H9 (cell line): ENCODE measurements around the gene MAGEA2B. TPM values are rescaled to one million over a fixed set of nuclear protein-coding genes. Genes with fewer than 3 reads are reported as not detected.
"Not testable (repeated sequence)": the region's sequence is repeated elsewhere in the genome, so short reads cannot be mapped to it uniquely, and the experiment has no call there.

ENCODE experiments used
- DNase-seq: peaks from one replicate; pipeline ENCODE4 v3.0.0-alpha.2; 2017
- H2AFZ ChIP-seq: one replicate; pipeline ENCODE4 v1.6.1; 2013; ENCODE audit warnings: mild to moderate bottlenecking, low read length, control low read depth, moderate library complexity
- H2AK5ac ChIP-seq: 2 replicates; pipeline ENCODE4 v1.6.1; 2013; ENCODE audit warnings: low read length, control low read depth, mixed read lengths; ENCODE audit not compliant: insufficient read length
- H2BK120ac ChIP-seq: one replicate; pipeline ENCODE4 v1.6.1; 2013; ENCODE audit warnings: low read depth, mild to moderate bottlenecking, low read length, control low read depth, inconsistent platforms; ENCODE audit not compliant: poor library complexity, severe bottlenecking
- H2BK12ac ChIP-seq: 2 replicates; pipeline ENCODE4 v1.6.1; 2013; ENCODE audit warnings: low read length, control low read depth, mixed read lengths, low read depth; ENCODE audit not compliant: insufficient read length
- H2BK15ac ChIP-seq: 2 replicates; pipeline ENCODE4 v1.6.1; 2013; ENCODE audit warnings: low read depth, low read length, control low read depth
- H2BK20ac ChIP-seq: one replicate; pipeline ENCODE4 v1.6.1; 2013; ENCODE audit warnings: low read depth, mild to moderate bottlenecking, low read length, control low read depth, inconsistent platforms; ENCODE audit not compliant: poor library complexity, severe bottlenecking
- H2BK5ac ChIP-seq: 2 replicates; pipeline ENCODE4 v1.6.1; 2013; ENCODE audit warnings: low read length, control low read depth, mixed read lengths; ENCODE audit not compliant: insufficient read length
- H3K14ac ChIP-seq: 2 replicates; pipeline ENCODE4 v1.6.1; 2013; ENCODE audit warnings: low read length, control low read depth; ENCODE audit not compliant: insufficient read depth
- H3K18ac ChIP-seq: 2 replicates; pipeline ENCODE4 v1.6.1; 2013; ENCODE audit warnings: low read depth, mild to moderate bottlenecking, mixed read lengths, low read length, control low read depth; ENCODE audit not compliant: insufficient read length
- H3K23ac ChIP-seq: 2 replicates; pipeline ENCODE4 v1.6.1; 2013; ENCODE audit warnings: low read length, control low read depth, mixed read lengths, low read depth; ENCODE audit not compliant: insufficient read length
- H3K23me2 ChIP-seq: 2 replicates; pipeline ENCODE4 v1.6.1; 2013; ENCODE audit warnings: low read depth, mild to moderate bottlenecking, mixed read lengths, low read length, control low read depth; ENCODE audit not compliant: insufficient read length, poor library complexity, severe bottlenecking
- H3K27ac ChIP-seq: 2 replicates; pipeline ENCODE4 v1.5.1; 2013; ENCODE audit warnings: low read length, control low read depth, mixed read lengths, low read depth; ENCODE audit not compliant: insufficient read length
- H3K27me3 ChIP-seq: 2 replicates; pipeline ENCODE4 v1.6.1; 2013; ENCODE audit warnings: low read length, control low read depth, inconsistent platforms; ENCODE audit not compliant: insufficient read depth
- H3K4ac ChIP-seq: 2 replicates; pipeline ENCODE4 v1.6.1; 2013; ENCODE audit warnings: low read depth, mild to moderate bottlenecking, control low read depth, inconsistent platforms, low read length, moderate library complexity
- H3K4me1 ChIP-seq: 2 replicates; pipeline ENCODE4 v1.6.1; 2013; ENCODE audit warnings: low read length, control low read depth, inconsistent platforms; ENCODE audit not compliant: insufficient read depth
- H3K4me2 ChIP-seq: 2 replicates; pipeline ENCODE4 v1.6.1; 2013; ENCODE audit warnings: low read length, control low read depth, mixed read lengths; ENCODE audit not compliant: insufficient read length, insufficient read depth
- H3K56ac ChIP-seq: 2 replicates; pipeline ENCODE4 v1.6.1; 2013; ENCODE audit warnings: low read depth, mild to moderate bottlenecking, mixed read lengths, low read length, control low read depth; ENCODE audit not compliant: insufficient read length
- H3K79me1 ChIP-seq: 2 replicates; pipeline ENCODE4 v1.6.1; 2013; ENCODE audit warnings: low read depth, mild to moderate bottlenecking, moderate library complexity, low read length, control low read depth, inconsistent platforms; ENCODE audit not compliant: insufficient read depth, poor library complexity, severe bottlenecking
- H3K79me2 ChIP-seq: 2 replicates; pipeline ENCODE4 v1.6.1; 2013; ENCODE audit warnings: low read length, control low read depth, inconsistent platforms; ENCODE audit not compliant: insufficient read depth
- H3K9ac ChIP-seq: 2 replicates; pipeline ENCODE4 v1.6.1; 2013; ENCODE audit warnings: low read length, control low read depth, mixed read lengths; ENCODE audit not compliant: insufficient read length; ENCODE audit errors: extremely low read depth
- H3K9me3 ChIP-seq: one replicate; pipeline ENCODE4 v1.6.1; 2013; ENCODE audit warnings: low read depth, low read length, inconsistent platforms; ENCODE audit not compliant: control insufficient read depth
- H3T11ph ChIP-seq: one replicate; pipeline ENCODE4 v1.6.1; 2013; ENCODE audit warnings: mild to moderate bottlenecking, low read length, control low read depth, inconsistent platforms
- H4K20me1 ChIP-seq: one replicate; pipeline ENCODE4 v1.6.1; 2013; ENCODE audit not compliant: control insufficient read depth, insufficient read length, insufficient read depth
- H4K5ac ChIP-seq: 2 replicates; pipeline ENCODE4 v1.6.1; 2013; ENCODE audit warnings: low read depth, mild to moderate bottlenecking, mixed read lengths, low read length, control low read depth; ENCODE audit not compliant: insufficient read length
- H4K8ac ChIP-seq: replicated peaks from 2 replicates; pipeline ENCODE4 v1.6.1; 2013; ENCODE audit warnings: low read length, control low read depth, mixed read lengths, low read depth; ENCODE audit not compliant: insufficient read length
- H4K91ac ChIP-seq: 2 replicates; pipeline ENCODE4 v1.6.1; 2013; ENCODE audit warnings: low read depth, mild to moderate bottlenecking, moderate library complexity, mixed read lengths, low read length, control low read depth; ENCODE audit not compliant: insufficient read length
- H3K27ac Mint-ChIP-seq, 3 experiments: 2 replicates in 2 of 3; 3 replicates in 1 of 3; pipeline ENCODE4 v1.8.0; 2020 to 2021; ENCODE audit warnings: mixed read lengths in 3 of 3, mild to moderate bottlenecking in 1 of 3, moderate library complexity in 1 of 3
- H3K27me3 Mint-ChIP-seq: 2 replicates; pipeline ENCODE4 v1.8.0; 2021; ENCODE audit warnings: low read depth, mild to moderate bottlenecking, moderate library complexity, mixed read lengths
- H3K36me3 Mint-ChIP-seq, 3 experiments: 2 replicates in 2 of 3; 3 replicates in 1 of 3; pipeline ENCODE4 v1.8.0; 2020 to 2021; ENCODE audit warnings: low read depth in 3 of 3, mixed read lengths in 3 of 3; ENCODE audit not compliant: insufficient read depth in 1 of 3
- H3K4me1 Mint-ChIP-seq, 2 experiments: 2 replicates each; pipeline ENCODE4 v1.8.0; 2020; ENCODE audit warnings: mixed read lengths in 2 of 2
- H3K4me3 Mint-ChIP-seq, 2 experiments: 2 replicates in 1 of 2; 3 replicates in 1 of 2; pipeline ENCODE4 v1.8.0; 2020 to 2021; ENCODE audit warnings: mild to moderate bottlenecking in 2 of 2, mixed read lengths in 2 of 2, moderate library complexity in 1 of 2
- H3K9me3 Mint-ChIP-seq, 2 experiments: 2 replicates in 1 of 2; 3 replicates in 1 of 2; pipeline ENCODE4 v1.8.0; 2020; ENCODE audit warnings: mild to moderate bottlenecking in 2 of 2, mixed read lengths in 2 of 2, moderate library complexity in 1 of 2
- CTCF ChIP-seq: fragments of 200-600 bp; sonication (generic); conservative IDR thresholded peaks from 3 replicates; pipeline ENCODE4 v1.8.0; 2021; ENCODE audit warnings: antibody characterized with exemption, mild to moderate bottlenecking
- WGBS: extraction: QIAGEN DNeasy Blood & Tissue Kit; methylation state at CpG from one replicate; pipeline ENCODE4 v1.1.7; 2013; ENCODE audit warnings: missing lambda C conversion rate, low lambda C conversion rate, mixed read lengths; ENCODE audit not compliant: insufficient read length; ENCODE audit errors: extremely low coverage; 5-methylcytosine and 5-hydroxymethylcytosine counted together
- total RNA-seq: library from RNA; stranded (reverse); gene quantifications from 2 replicates; pipeline ENCODE4 v1.2.1, GENCODE V29; 2021

MAGEA2B gene
- total RNA-seq, 1 experiment from 2014 or later, result not detected

- H3K4me2 ChIP-seq, result no peak overlapping the region
- H2AK5ac ChIP-seq, result no peak overlapping the region
- no peaks in the 10 kb centered on the region for H3K79me2 ChIP-seq
- no peak overlapping the region for H2BK5ac ChIP-seq
- peaks cover 61 to 75% of the 10 kb centered on the region in 2 experiments for H3K9me3 Mint-ChIP-seq
- no peaks in the 10 kb centered on the region for H3K79me1 ChIP-seq
- H2AFZ ChIP-seq, result no peak overlapping the region
- H2BK120ac ChIP-seq, result no peak overlapping the region
- no peak overlapping the region for H3T11ph ChIP-seq
- no peak overlapping the region for H4K8ac ChIP-seq
- no peak overlapping the region for H3K56ac ChIP-seq
- no peak overlapping the region for H3K27ac ChIP-seq
- H3K4me1 Mint-ChIP-seq, result no peaks in the 10 kb centered on the region
- peaks cover 9% of the 10 kb centered on the region for H3K27me3 Mint-ChIP-seq
- H3K4me3 Mint-ChIP-seq, result no peak overlapping the region
- H2BK20ac ChIP-seq, result no peak overlapping the region
- no peak overlapping the region for H4K91ac ChIP-seq
- no peak overlapping the region for H2BK15ac ChIP-seq
- no peak overlapping the region for H3K9ac ChIP-seq
- H3K14ac ChIP-seq, result no peak overlapping the region
- H3K27ac Mint-ChIP-seq, result no peak overlapping the region
- H3K9me3 ChIP-seq, result peaks cover 13% of the 10 kb centered on the region
- peaks cover 0 to 2% (median 1%) of the 10 kb centered on the region in 3 experiments; a peak in 3 of 7 replicates for H3K36me3 Mint-ChIP-seq
- no peaks in the 10 kb centered on the region for H3K23me2 ChIP-seq
- no peaks in the 10 kb centered on the region for H3K4me1 ChIP-seq
- H3K23ac ChIP-seq, result no peak overlapping the region
- no peak overlapping the region for H2BK12ac ChIP-seq
- no peaks in the 10 kb centered on the region for H3K27me3 ChIP-seq
- no peak overlapping the region for H4K5ac ChIP-seq
- WGBS, result no CpG with 5 or more reads among the region's 5 CpGs
- no peak for DNase-seq
- H3K18ac ChIP-seq, result no peak overlapping the region
- H4K20me1 ChIP-seq, result no peaks in the 10 kb centered on the region
- H3K4ac ChIP-seq, result no peak overlapping the region
- TF ChIP-seq CTCF, result no peak
These were observed 24.1 kb downstream of the MAGEA2B start for GRCh38 chrX:152738560-152738959.

GRCh38 chrX:152753686-152754650 is 39.5 kb downstream of the MAGEA2B start, which contains the start of gene MAGEA2:
Gene MAGEA2, minus strand, starts transcription at chrX:152753842. Its CDS starts 2,479 bp downstream, at chrX:152751363.
- H3K9ac ChIP-seq, H3K4me2 ChIP-seq, H3K79me1 ChIP-seq, H2AK5ac ChIP-seq, H3K9me3 ChIP-seq, H3K27ac Mint-ChIP-seq, H3K4me1 Mint-ChIP-seq, H2BK120ac ChIP-seq, H3K4me1 ChIP-seq, H2BK5ac ChIP-seq, H2AFZ ChIP-seq, H3K56ac ChIP-seq, H4K8ac ChIP-seq, H3K27ac ChIP-seq, H3K9me3 Mint-ChIP-seq, H3K4me3 Mint-ChIP-seq, H3K4ac ChIP-seq, H3K23ac ChIP-seq, DNase-seq, H3K27me3 Mint-ChIP-seq, H2BK20ac ChIP-seq, H3K14ac ChIP-seq, H3K79me2 ChIP-seq, H4K20me1 ChIP-seq, H2BK12ac ChIP-seq, H3K36me3 Mint-ChIP-seq, H2BK15ac ChIP-seq, H3K23me2 ChIP-seq, H3K18ac ChIP-seq, H4K5ac ChIP-seq, H3K27me3 ChIP-seq, H4K91ac ChIP-seq, H3T11ph ChIP-seq: not testable (repeated sequence)
- no CpG with 5 or more reads among the region's 35 CpGs for whole genome bisulfite sequencing
